Activated CD8-positive, alpha-beta memory T cell treated with anti-CD3 and anti-CD28 coated beads, Interleukin-2, amount 10 ng/mL, durations not matched to agents 7 days and 5 days (primary cell): ENCODE results near the gene PEA15. TPM values are rescaled to one million over a fixed set of nuclear protein-coding genes. Genes with fewer than 3 reads are reported as not detected.

Source experiments
- ATAC-seq: fragments of 150-1000 bp; cut with Tn5 transposase; one replicate; pipeline ENCODE4 v1.10.0; 2021; ENCODE audit warnings: moderate library complexity
- CTCF ChIA-PET: fragments of 350-600 bp; sonication (Branson Sonifier 250); formaldehyde crosslinking; loops from one replicate; lab custom pipeline; 2021; ENCODE audit warnings: antibody characterized with exemption; lab: Charles Lee
- DNase-seq: peaks from one replicate; pipeline ENCODE4 v3.0.0-alpha.2; 2020
- H3K27ac Mint-ChIP-seq: one replicate; pipeline ENCODE4 v1.8.0; 2021; ENCODE audit warnings: mild to moderate bottlenecking, mixed read lengths
- H3K27me3 Mint-ChIP-seq: one replicate; pipeline ENCODE4 v1.8.0; 2021; ENCODE audit warnings: mixed read lengths
- H3K36me3 Mint-ChIP-seq: one replicate; pipeline ENCODE4 v1.8.0; 2021; ENCODE audit warnings: mild to moderate bottlenecking, mixed read lengths
- H3K4me1 Mint-ChIP-seq: one replicate; pipeline ENCODE4 v1.8.0; 2021; ENCODE audit warnings: mixed read lengths
- H3K4me3 Mint-ChIP-seq: one replicate; pipeline ENCODE4 v1.8.0; 2021; ENCODE audit warnings: mild to moderate bottlenecking, moderate library complexity, mixed read lengths
- H3K9me3 Mint-ChIP-seq: one replicate; pipeline ENCODE4 v1.8.0; 2022; ENCODE audit warnings: low read depth, mixed read lengths
- total RNA-seq, 2 experiments: library from RNA; stranded (reverse); gene quantifications; one replicate each; pipeline ENCODE4 v1.2.3, GENCODE V29; 2021

PEA15 gene, protein sequence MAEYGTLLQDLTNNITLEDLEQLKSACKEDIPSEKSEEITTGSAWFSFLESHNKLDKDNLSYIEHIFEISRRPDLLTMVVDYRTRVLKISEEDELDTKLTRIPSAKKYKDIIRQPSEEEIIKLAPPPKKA
- total RNA-seq, result 10 to 100 TPM; 36.0 to 43.2 TPM

DNA sequence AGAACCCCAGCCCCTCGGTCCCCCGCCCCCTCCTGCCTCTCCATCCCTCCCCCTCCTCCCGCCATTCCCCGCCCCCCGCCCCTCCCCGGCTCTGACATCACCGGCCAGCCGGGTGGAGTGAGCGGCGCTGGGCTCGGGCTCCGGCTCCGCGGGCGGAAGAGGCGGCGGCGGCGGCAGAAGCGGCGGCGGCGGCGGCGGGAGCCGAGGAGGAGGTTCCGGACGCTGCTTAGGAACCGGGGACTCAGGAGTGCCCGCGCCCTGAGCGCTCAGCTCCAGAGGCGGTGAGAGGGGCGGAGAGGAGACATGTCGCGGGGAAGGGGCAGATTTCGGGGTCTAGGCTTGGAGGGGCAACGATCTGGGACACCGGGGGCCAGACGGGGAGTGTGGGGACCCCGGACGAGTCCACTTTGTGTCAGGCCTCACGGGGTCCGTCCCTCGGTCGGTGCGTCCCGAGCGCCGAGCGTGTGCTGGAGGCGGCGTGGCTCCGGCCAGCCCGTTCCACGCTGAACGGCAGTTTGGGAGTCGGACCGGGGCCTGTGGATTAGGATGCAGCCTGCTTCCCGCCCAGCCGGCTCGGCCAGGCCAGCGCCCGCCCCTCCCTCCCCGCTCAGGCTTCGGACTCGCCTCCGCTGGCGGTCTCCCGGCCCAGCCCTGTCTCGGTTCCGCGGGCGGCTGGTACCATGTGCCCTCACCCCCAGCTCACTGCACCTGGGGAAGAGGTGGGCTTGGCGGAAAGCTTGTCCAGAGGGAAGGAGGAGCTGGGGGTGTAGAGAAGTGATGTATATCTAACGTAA lies at the start of gene PEA15:
PEA15 (plus strand) TSS at position 143 of the 794 bp plus-strand sequence. CDS start 6,161 bp downstream, outside the sequence.
- ATAC-seq (peak; percentile 87), DNase-seq (peak; percentile 73)
- Mint-ChIP-seq H3K4me3 (peak within 1 kb of the TSS; percentile 77), H3K36me3 (peaks cover 5% of the 10 kb centered on the region), H3K27me3 (no peaks in the 10 kb centered on the region), H3K9me3 (no peaks in the 10 kb centered on the region), H3K27ac (peak within 1 kb of the TSS; percentile 82), H3K4me1 (peaks cover 35% of the 10 kb centered on the region)
- CTCF ChIA-PET, result interaction anchor here (0.8 to 8.8 kb wide), 4 partner anchors 10 to 86 kb away, joined by 3 to 47 read pairs (median 4); no protein-coding TSS in a partner anchor

DNA sequence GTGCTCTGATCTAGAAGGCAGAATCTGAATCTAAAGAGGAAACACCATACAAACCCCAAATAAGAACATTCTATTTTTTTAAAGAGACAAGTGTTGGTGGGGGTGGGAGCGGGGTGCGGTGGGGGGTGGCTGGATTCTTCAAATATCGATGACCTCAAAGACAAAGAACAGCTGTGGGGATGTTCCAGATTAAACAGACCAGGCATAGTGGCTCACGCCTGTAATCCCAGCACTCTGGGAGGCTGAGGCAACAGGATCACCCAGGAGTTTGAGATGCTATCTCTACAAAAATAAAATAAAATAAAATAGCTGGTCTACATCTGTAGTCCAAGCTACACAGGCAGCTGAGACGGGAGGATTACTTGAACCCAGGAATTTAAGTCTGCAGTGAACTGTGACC lies 48.8 kb upstream of the PEA15 start:
- H3K27ac Mint-ChIP-seq, result no peak overlapping the region
- ATAC-seq (no peak), DNase-seq (no peak)
- no peaks in the 10 kb centered on the region for H3K9me3 Mint-ChIP-seq
- no peak overlapping the region for H3K4me3 Mint-ChIP-seq
- no peaks in the 10 kb centered on the region for H3K36me3 Mint-ChIP-seq
- peaks cover 31% of the 10 kb centered on the region for H3K27me3 Mint-ChIP-seq
- H3K4me1 Mint-ChIP-seq, result no peaks in the 10 kb centered on the region
- CTCF ChIA-PET, result interaction anchor here (0.9 kb wide), 1 partner anchor 149 kb away, joined by 3 read pairs; no protein-coding TSS in a partner anchor

DNA sequence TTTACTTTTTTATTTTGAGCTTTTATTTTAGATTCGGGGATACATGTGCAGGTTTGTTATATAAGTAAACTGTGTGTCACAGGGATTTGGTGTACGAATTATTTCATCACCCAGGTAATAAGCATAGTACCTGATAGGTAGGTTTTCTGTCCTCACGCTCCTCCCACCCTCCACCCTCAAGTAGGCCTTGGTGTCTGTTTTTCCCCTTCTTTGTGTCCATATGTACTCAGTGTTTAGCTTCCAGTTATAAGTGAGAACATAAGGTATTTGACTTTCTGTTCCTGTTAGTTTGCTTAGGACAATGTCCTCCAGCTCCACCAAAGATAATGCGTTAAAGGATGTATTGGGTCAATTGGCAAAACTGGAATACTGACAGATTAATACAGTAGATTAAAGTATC lies 48.0 kb upstream of the PEA15 start:
- no peak for ATAC-seq
- Mint-ChIP-seq H3K4me3 (no peak overlapping the region), H3K36me3 (no peaks in the 10 kb centered on the region), H3K27ac (no peak overlapping the region), H3K27me3 (peaks cover 34% of the 10 kb centered on the region), H3K4me1 (peaks cover 4% of the 10 kb centered on the region), H3K9me3 (no peaks in the 10 kb centered on the region)
- DNase-seq, result no peak
- CTCF ChIA-PET, result interaction anchor here (0.8 kb wide), 1 partner anchor 56 kb away, joined by 3 read pairs; no protein-coding TSS in a partner anchor

DNA sequence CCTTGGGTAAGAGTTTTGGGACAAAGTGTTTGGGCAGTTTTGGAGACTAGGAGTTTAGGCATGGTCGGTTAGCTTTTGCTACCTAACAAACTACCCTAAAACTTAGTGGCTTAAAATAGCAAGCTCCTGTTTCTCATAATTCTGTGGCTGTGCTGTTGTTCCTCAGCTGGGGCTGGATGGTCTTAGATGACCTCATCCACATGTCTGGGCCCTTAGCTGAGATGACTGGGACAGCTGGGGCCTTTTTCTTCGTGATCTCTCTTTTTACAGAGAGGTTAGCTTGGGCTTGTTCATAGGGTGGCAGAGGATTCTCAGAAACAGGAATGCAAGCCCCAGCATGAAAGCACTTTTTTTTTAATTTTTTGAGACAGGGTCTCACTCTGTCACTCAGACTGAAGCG lies 47.2 kb upstream of the PEA15 start:
- no peak overlapping the region for H3K4me3 Mint-ChIP-seq
- no peaks in the 10 kb centered on the region for H3K9me3 Mint-ChIP-seq
- DNase-seq (no peak), ATAC-seq (no peak)
- H3K27ac Mint-ChIP-seq, result no peak overlapping the region
- H3K27me3 Mint-ChIP-seq, result peaks cover 32% of the 10 kb centered on the region
- no peaks in the 10 kb centered on the region for H3K36me3 Mint-ChIP-seq
- H3K4me1 Mint-ChIP-seq, result peaks cover 5% of the 10 kb centered on the region
- CTCF ChIA-PET, result interaction anchor here (1.4 kb wide), 1 partner anchor 150 kb away, joined by 3 read pairs; no protein-coding TSS in a partner anchor

DNA sequence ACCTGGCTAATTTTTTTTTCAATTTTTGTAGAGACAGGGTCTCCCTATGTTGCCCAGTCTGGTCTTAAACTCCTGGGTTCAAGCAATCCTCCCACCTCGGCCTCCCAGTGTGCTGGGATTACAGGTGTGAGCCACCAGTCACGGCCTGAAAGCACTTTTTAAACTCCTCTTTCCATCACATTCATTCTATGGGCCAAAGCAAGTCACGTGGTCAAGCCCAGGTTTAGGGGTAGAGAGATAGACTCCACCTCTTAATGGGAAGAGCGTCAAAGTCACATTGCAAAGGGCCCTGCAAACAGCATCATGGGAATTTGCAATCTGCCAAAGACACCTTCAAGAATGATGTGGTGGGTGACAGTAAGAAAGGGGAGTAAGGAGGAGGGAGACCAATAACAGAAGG lies 46.6 kb upstream of the PEA15 start:
- no peaks in the 10 kb centered on the region for H3K9me3 Mint-ChIP-seq
- CTCF ChIA-PET, result interaction anchor here (1.4 kb wide), 1 partner anchor 151 kb away, joined by 3 read pairs; no protein-coding TSS in a partner anchor
- H3K36me3 Mint-ChIP-seq, result no peaks in the 10 kb centered on the region

DNA sequence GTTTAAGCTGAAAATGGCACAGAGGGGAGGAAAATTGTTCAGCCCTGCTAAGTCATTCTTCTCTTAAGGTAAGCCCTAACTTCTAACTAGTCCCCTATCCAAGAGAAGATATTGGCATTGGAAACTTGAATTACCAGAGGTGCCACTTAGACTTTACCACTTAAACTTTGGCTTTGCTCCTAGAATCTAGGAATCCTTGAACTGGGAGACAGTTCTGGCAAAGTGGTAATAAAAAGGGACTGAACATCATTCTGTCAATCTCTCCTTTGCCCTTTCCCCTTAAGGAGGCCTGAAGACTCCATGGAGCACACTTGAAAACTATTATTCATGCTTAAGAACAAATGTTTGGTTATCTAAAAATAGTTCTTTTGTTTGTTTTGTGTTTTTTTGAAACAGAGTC lies 45.3 kb upstream of the PEA15 start:
- Mint-ChIP-seq H3K27me3 (peaks cover 36% of the 10 kb centered on the region), H3K27ac (no peak overlapping the region), H3K9me3 (no peaks in the 10 kb centered on the region), H3K4me1 (peaks cover 9% of the 10 kb centered on the region), H3K4me3 (no peak overlapping the region), H3K36me3 (no peaks in the 10 kb centered on the region)
- ATAC-seq (no peak), DNase-seq (no peak)
- CTCF ChIA-PET, result interaction anchor here (0.9 to 1.9 kb wide), 2 partner anchors 92 to 132 kb away, joined by 3 to 4 read pairs; no protein-coding TSS in a partner anchor

More for the DNA sequence above, 46.6 kb upstream of the PEA15 start:
- H3K4me1 Mint-ChIP-seq, result peaks cover 8% of the 10 kb centered on the region
- H3K27me3 Mint-ChIP-seq, result peaks cover 34% of the 10 kb centered on the region
- ATAC-seq, result no peak
- no peak overlapping the region for H3K4me3 Mint-ChIP-seq
- no peak for DNase-seq
- no peak overlapping the region for H3K27ac Mint-ChIP-seq

DNA sequence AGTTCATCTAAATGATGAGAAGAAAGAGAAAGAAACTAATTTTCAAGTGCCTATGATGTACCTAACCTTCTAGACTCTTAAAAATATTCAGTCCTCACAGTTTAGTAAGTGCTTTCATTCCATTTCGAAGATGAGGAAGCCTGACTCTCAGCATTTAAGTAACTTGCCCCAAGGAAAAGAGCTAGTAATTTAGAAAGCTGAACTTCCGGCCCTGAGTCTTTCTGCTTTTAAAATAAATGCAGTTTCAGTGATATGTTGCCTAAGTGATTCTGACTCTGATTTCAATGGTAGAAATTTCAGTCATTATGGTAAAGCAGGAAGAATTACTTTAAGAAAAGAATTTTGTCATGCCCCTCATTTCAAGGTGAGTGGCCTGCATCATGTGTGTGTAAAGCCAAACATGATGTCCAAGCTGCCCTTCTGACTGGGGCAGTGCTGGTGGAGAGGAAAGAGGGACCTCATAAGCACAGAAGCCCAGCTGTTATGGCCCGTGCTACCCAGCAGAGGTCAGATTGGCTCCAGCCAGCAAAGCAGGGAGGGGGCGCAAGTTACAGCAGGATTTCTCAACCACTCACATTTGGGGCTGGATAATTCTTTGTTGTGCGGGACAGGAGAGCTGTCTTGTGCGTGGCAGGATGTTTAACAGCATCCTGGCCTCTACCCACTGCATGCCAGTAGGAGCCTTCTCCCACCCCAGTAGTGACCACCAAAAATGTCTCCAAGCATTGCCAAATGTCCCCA lies 43.0 kb upstream of the PEA15 start:
- Mint-ChIP-seq H3K9me3 (no peaks in the 10 kb centered on the region), H3K4me3 (no peak overlapping the region), H3K27ac (no peak overlapping the region), H3K4me1 (peaks cover 19% of the 10 kb centered on the region), H3K36me3 (no peaks in the 10 kb centered on the region), H3K27me3 (peaks cover 48% of the 10 kb centered on the region)
- CTCF ChIA-PET, result interaction anchor here (0.7 to 0.9 kb wide), 2 partner anchors 123 to 214 kb away, joined by 3 read pairs; partner anchors contain the start of gene PEX19
- DNase-seq (no peak), ATAC-seq (no peak)

DNA sequence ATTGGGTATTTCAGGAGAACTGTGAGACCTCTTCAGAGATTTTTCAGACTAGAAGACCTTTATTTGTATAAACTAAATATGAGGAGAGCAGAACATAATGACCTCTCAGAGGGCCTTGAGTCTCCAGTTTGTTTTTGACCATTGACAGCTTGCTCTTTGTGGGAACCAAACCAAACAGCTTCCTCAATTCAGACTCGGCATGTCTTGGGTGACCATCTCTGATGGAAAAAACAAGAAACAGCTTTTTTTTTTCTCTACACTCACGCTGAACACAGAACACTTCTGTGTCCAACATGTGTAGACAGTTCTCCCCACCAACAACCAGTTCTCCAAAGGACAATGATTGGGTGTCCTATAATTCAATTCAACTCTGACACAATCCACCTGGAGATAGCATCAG lies 42.3 kb upstream of the PEA15 start:
- no peak for ATAC-seq
- Mint-ChIP-seq H3K4me3 (no peak overlapping the region), H3K36me3 (no peaks in the 10 kb centered on the region), H3K9me3 (no peaks in the 10 kb centered on the region), H3K27me3 (peaks cover 45% of the 10 kb centered on the region), H3K27ac (no peak overlapping the region), H3K4me1 (peaks cover 19% of the 10 kb centered on the region)
- CTCF ChIA-PET, result interaction anchor here (0.8 kb wide), 1 partner anchor 89 kb away, joined by 3 read pairs; no protein-coding TSS in a partner anchor
- no peak for DNase-seq

DNA sequence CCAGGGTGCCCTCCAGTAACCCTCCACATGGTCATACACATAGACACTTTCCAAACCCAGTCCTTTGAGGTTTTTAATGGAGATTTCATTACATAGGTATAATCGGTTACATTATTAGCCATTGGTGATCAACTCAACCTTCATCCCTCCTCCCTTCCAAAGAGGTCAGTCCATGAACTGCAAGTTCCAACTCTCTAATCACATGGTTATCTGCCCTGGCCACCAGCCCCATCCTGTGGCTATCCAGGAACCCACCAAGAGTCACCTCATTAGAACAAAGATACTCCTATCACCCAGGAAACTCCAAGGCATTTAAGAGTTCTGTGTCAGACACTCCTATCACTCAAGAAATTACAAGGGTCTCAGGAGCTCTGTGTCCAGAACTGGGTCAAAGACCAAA lies 41.6 kb upstream of the PEA15 start:
- CTCF ChIA-PET, result no interaction called here
- H3K27me3 Mint-ChIP-seq, result peaks cover 40% of the 10 kb centered on the region
- no peak overlapping the region for H3K4me3 Mint-ChIP-seq
- no peaks in the 10 kb centered on the region for H3K9me3 Mint-ChIP-seq
- no peak overlapping the region for H3K27ac Mint-ChIP-seq
- H3K36me3 Mint-ChIP-seq, result no peaks in the 10 kb centered on the region
- ATAC-seq (no peak), DNase-seq (no peak)
- H3K4me1 Mint-ChIP-seq, result peaks cover 19% of the 10 kb centered on the region

DNA sequence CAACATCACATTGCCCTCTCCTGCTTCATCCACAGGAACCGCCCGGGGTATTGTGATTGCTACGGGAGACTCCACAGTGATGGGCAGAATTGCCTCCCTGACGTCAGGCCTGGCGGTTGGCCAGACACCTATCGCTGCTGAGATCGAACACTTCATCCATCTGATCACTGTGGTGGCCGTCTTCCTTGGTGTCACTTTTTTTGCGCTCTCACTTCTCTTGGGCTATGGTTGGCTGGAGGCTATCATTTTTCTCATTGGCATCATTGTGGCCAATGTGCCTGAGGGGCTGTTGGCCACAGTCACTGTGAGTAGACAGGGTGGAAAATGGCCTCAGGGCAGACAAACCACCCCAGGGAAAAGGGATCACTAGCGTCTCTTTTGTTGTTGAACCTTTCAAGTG lies 41.1 kb upstream of the PEA15 start:
- ATAC-seq (no peak), DNase-seq (no peak)
- H3K27ac Mint-ChIP-seq, result no peak overlapping the region
- peaks cover 20% of the 10 kb centered on the region for H3K4me1 Mint-ChIP-seq
- H3K36me3 Mint-ChIP-seq, result no peaks in the 10 kb centered on the region
- CTCF ChIA-PET, result no interaction called here
- peaks cover 43% of the 10 kb centered on the region for H3K27me3 Mint-ChIP-seq
- H3K9me3 Mint-ChIP-seq, result no peaks in the 10 kb centered on the region
- H3K4me3 Mint-ChIP-seq, result no peak overlapping the region

DNA sequence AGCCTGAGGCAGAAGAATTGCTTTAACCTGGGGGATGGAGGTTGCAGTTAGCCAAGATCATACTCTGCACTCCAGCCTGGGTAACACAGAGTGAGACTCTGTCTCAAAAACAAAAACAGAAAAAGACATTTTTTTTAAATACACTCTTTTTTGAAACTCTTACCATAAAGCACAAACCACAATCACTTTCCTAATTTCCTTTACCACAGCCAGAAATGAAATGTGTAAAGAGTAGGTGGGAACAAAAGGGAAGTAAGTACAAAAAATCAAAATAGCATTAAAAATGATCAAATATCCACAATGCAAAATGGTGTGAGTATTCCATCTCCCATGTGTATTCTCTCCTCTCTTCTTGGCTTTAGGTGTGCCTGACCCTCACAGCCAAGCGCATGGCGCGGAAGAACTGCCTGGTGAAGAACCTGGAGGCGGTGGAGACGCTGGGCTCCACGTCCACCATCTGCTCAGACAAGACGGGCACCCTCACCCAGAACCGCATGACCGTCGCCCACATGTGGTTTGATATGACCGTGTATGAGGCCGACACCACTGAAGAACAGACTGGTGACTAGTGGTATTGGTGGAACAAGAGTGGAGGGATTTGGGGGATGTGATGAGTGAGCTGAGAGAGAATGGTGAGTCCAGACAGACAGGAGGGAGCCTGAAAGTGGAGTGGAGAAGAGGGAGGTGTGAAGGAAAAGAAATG lies 38.9 kb upstream of the PEA15 start:
- H3K27ac Mint-ChIP-seq, result no peak overlapping the region

DNA sequence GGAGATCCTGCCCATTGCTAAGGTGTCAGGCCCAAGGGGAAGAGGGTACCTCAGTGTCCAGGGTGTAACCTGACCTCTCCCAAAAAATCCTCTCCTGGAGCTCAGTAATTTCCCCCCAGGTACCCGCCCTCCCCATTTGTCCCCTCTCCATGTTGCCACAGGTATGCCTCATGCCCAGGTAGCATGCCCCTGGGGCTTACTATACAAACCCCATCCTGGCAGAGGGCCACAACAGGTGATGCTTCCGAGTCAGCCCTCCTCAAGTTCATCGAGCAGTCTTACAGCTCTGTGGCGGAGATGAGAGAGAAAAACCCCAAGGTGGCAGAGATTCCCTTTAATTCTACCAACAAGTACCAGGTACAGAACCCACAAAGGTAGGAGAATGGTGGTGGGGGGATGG lies 38.1 kb upstream of the PEA15 start:
- H3K36me3 Mint-ChIP-seq, result no peaks in the 10 kb centered on the region
- DNase-seq, result no peak
- H3K27ac Mint-ChIP-seq, result no peak overlapping the region
- peaks cover 50% of the 10 kb centered on the region for H3K27me3 Mint-ChIP-seq
- no peak overlapping the region for H3K4me3 Mint-ChIP-seq
- CTCF ChIA-PET, result interaction anchor here (0.7 kb wide), 1 partner anchor 66 kb away, joined by 3 read pairs; no protein-coding TSS in a partner anchor
- no peak for ATAC-seq
- peaks cover 28% of the 10 kb centered on the region for H3K4me1 Mint-ChIP-seq
- H3K9me3 Mint-ChIP-seq, result no peaks in the 10 kb centered on the region

More for the DNA sequence above, 38.9 kb upstream of the PEA15 start:
- Mint-ChIP-seq H3K36me3 (no peaks in the 10 kb centered on the region), H3K4me1 (peaks cover 30% of the 10 kb centered on the region), H3K4me3 (no peak overlapping the region), H3K9me3 (no peaks in the 10 kb centered on the region), H3K27me3 (peaks cover 49% of the 10 kb centered on the region)
- CTCF ChIA-PET, result interaction anchor here (0.7 kb wide), 1 partner anchor 66 kb away, joined by 3 read pairs; no protein-coding TSS in a partner anchor
- ATAC-seq, result no peak
- no peak for DNase-seq
